Coronary artery (tissue), 2 donors: ENCODE measurements around the gene KDELR3.

Source experiments
- DNase-seq: peaks from one replicate; pipeline ENCODE4 v3.0.0-alpha.2; 2017; ENCODE audit warnings: low spot score
- H3K27ac ChIP-seq, 2 donors: fragments of 200-600 bp; sonication (generic); one replicate each; pipeline ENCODE4 v1.5.1; 2016 to 2019
- H3K4me3 ChIP-seq: fragments of 200-600 bp; sonication (generic); 2 replicates; pipeline ENCODE4 v1.5.1; 2016; ENCODE audit warnings: mild to moderate bottlenecking, moderate library complexity
- CTCF ChIP-seq: fragments of 200-600 bp; sonication (generic); IDR thresholded peaks from one replicate; pipeline ENCODE4 v1.5.1; 2019; ENCODE audit warnings: antibody characterized with exemption

The KDELR3 gene

GRCh38 chr22:38429499-38430068 is 38.3 kb upstream of the KDELR3 start:
- no peak for TF ChIP-seq CTCF
- H3K4me3 ChIP-seq: no peak overlapping the region
- DNase-seq: no peak
- H3K27ac ChIP-seq: no peak overlapping the region

- no peak overlapping the region for H3K27ac ChIP-seq
- no peak overlapping the region for H3K4me3 ChIP-seq
- DNase-seq: no peak
- TF ChIP-seq CTCF: no peak
These were observed 36.5 kb upstream of the KDELR3 start for GRCh38 chr22:38431266-38432010.

GRCh38 chr22:38432264-38432663 is 35.6 kb upstream of the KDELR3 start:
- no peak for TF ChIP-seq CTCF
- H3K27ac ChIP-seq: no peak overlapping the region
- DNase-seq: no peak
- H3K4me3 ChIP-seq: no peak overlapping the region

GRCh38 chr22:38433871-38434270 is 34.0 kb upstream of the KDELR3 start:
- DNase-seq: no peak
- H3K27ac ChIP-seq: no peak overlapping the region
- TF ChIP-seq CTCF: no peak
- H3K4me3 ChIP-seq: no peak overlapping the region

- DNase-seq: no peak
- no peak for TF ChIP-seq CTCF
- Histone ChIP-seq H3K27ac (no peak overlapping the region), H3K4me3 (no peak overlapping the region)
These were observed 32.9 kb upstream of the KDELR3 start for GRCh38 chr22:38435010-38435409.

GRCh38 chr22:38435965-38436364 is 31.9 kb upstream of the KDELR3 start:
- TF ChIP-seq CTCF: no peak
- Histone ChIP-seq H3K27ac (no peak overlapping the region), H3K4me3 (no peak overlapping the region)
- DNase-seq: no peak
